ENCODE measurements around the gene CPT1A.
A peak's percentile ranks its signal among the peaks of the same experiment; 100 is the strongest.

Gene CPT1A

DNA sequence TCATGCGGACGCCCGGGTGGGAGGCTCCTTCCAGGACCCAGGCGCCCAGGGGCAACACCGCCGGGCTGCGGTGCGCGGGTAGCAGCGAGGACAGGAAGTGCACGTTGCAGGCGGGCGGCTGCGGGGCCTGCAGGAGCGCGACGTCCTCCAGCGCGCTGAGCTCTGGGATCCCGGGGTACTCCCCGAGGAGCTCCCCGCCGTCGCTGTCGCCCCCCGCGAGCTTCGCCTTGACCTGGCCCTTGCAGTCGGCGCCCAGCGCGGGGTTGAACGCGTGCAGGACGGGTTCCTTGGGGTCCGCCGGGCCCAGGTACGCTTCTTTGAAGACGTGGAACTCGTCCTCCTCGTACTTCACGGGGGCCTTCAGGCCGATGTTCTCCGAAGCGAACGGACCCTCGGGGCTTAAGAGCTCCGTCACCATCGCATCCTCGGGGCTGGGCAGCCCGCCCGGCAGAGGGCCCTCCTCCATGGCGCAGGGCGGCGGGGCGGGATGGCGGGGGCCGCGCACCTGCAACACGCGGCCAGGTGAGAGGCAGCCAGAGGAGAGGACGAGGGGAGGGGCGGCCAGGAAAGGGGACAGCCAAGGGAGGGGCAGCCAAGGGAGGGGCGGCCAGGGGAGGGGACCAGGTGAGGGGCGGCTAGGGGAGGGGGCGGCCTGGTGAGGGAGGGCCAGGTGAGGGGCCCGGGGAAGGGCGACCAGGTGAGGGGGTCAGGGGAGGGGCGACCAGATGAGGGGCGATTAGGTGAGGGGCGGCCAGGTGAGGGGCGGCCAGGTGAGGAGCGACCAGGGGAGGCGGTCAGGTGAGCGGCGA is 91.3 kb downstream of the CPT1A start:
- Mint-ChIP-seq H3K4me3 (peak overlapping the region; percentile 76), H3K27ac (ENCODE audit: low read depth) (no peak overlapping the region), H3K4me1 (peaks cover 9% of the 10 kb centered on the region), H3K9me3 (no peaks in the 10 kb centered on the region), H3K36me3 (ENCODE audit: insufficient read depth) (peaks cover 5% of the 10 kb centered on the region), H3K27me3 (no peaks in the 10 kb centered on the region)
- DNase-seq (ENCODE audit: low spot score in 2 of 2) (no peak), ATAC-seq (replicated peaks; ENCODE audit: extremely low read depth, poor library complexity, severe bottlenecking) (no peak)

DNA sequence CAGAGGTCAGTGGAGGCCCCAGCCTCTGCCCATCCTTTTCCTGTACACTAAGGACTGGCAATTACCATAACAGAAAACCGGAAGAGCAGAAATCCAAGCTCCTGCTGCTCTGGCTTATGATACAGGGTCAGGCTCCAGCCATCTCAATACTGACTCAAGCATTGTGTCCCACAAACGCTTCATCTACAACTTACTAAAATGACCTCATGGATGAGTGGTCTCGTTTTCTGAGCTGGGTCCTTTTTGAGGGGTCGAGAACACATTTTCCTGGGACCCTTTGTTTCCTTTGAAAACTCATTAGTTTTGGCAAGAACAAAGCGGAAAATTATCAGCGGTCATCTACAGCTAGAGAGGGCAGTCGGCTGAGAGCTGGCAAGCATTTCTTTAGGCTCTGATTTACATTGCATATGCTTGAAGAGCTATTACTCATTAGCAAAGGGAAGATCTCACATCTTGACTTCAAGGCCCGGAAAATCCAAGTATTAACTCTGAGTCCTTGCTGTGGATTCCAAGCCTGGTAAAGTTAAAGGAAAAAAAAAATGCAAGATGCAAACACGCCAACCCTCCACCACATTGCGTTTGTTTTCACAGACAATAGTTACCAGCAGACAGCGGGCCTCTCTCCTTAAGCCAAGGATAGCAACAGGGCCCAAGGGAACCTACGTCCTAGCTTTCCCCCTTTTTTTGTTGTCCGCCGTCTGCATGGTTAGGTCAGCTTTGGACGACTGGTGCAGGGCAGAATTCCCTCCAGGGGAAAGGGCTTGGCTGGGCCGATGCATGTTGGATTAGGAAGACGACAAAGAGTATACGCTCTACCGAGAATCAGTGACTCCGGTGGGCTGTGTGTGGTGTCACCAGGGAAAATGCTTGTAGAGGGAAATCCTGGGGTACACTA is 92.2 kb downstream of the CPT1A start:
- DNase-seq (ENCODE audit: low spot score in 2 of 2): no peak
- no peak for ATAC-seq (replicated peaks; ENCODE audit: extremely low read depth, poor library complexity, severe bottlenecking)
- Mint-ChIP-seq H3K36me3 (ENCODE audit: insufficient read depth) (peaks cover 6% of the 10 kb centered on the region), H3K27ac (ENCODE audit: low read depth) (no peak overlapping the region), H3K4me1 (peaks cover 9% of the 10 kb centered on the region), H3K27me3 (no peaks in the 10 kb centered on the region), H3K9me3 (no peaks in the 10 kb centered on the region), H3K4me3 (peak overlapping the region; percentile 76)

DNA sequence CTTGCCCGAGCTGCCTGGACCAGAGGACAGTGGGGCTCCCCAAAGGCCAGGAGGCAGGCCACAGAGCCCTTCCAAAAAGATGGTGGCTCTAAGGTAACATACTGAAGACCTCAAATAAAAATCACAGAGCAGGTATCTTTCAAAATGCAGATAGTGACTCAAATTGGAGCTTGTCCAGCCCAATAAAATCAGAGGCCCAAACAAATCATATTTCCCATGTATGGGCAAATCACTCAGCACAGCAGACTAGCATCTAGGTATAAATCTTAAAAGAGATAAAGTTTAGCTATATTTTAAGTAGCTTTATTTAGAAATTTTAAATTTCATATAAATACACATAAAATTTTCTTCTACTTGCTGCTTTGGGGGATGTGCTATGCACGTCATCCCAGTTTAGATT is 93.7 kb downstream of the CPT1A start:
- Mint-ChIP-seq H3K9me3 (no peaks in the 10 kb centered on the region), H3K4me1 (peaks cover 9% of the 10 kb centered on the region), H3K27me3 (no peaks in the 10 kb centered on the region), H3K27ac (ENCODE audit: low read depth) (no peak overlapping the region), H3K4me3 (no peak overlapping the region), H3K36me3 (ENCODE audit: insufficient read depth) (peaks cover 6% of the 10 kb centered on the region)
- ATAC-seq (replicated peaks; ENCODE audit: extremely low read depth, poor library complexity, severe bottlenecking) (no peak), DNase-seq (ENCODE audit: low spot score in 2 of 2) (no peak)

DNA sequence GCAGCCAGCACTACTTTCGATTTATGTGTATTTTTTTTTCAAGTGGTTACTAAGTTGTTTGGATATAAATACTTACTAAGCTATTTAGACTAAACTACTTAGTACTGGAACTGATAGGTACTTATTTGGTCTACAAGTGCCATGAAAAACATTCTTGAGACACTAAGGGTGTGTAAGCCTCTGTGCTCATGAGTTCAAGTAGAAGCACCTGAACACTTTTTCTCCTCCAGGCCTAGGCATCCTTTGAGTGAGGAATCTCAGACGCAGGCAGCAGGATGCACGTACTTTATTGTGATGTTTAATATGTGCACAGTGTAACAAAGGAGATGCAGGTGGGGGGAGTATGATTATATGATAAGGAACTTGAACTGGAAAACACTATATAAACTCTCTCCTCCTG is 98.2 kb downstream of the CPT1A start:
- ATAC-seq (replicated peaks; ENCODE audit: extremely low read depth, poor library complexity, severe bottlenecking) (no peak), DNase-seq (ENCODE audit: low spot score in 2 of 2) (no peak)
- Mint-ChIP-seq H3K9me3 (no peaks in the 10 kb centered on the region), H3K27ac (ENCODE audit: low read depth) (no peak overlapping the region), H3K36me3 (ENCODE audit: insufficient read depth) (peaks cover 7% of the 10 kb centered on the region), H3K27me3 (no peaks in the 10 kb centered on the region), H3K4me3 (no peak overlapping the region), H3K4me1 (no peaks in the 10 kb centered on the region)

DNA sequence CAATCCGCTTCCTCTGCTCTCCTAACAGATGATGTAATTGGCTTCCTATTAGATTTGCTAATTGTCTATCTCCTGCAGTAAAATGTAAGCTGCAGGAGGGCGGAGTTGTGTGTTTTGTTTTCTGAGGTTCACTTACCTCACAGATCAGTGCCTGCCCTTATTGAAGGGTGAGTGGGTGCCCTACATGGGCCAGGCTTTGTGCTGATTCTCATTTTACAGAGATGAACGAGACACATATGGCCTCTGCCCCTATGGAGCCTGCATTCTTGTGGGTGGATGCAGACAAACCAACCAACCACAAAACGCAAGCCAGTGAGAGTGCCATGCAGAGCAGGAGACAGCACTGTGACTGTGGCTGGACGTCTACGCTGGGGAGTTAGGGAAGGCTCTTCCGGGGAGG is 100.3 kb downstream of the CPT1A start:
- Mint-ChIP-seq H3K27me3 (no peaks in the 10 kb centered on the region), H3K36me3 (ENCODE audit: insufficient read depth) (peaks cover 4% of the 10 kb centered on the region), H3K4me3 (no peak overlapping the region), H3K27ac (ENCODE audit: low read depth) (no peak overlapping the region), H3K4me1 (no peaks in the 10 kb centered on the region), H3K9me3 (no peaks in the 10 kb centered on the region)
- ATAC-seq (replicated peaks; ENCODE audit: extremely low read depth, poor library complexity, severe bottlenecking): no peak
- no peak for DNase-seq (ENCODE audit: low spot score in 2 of 2)

DNA sequence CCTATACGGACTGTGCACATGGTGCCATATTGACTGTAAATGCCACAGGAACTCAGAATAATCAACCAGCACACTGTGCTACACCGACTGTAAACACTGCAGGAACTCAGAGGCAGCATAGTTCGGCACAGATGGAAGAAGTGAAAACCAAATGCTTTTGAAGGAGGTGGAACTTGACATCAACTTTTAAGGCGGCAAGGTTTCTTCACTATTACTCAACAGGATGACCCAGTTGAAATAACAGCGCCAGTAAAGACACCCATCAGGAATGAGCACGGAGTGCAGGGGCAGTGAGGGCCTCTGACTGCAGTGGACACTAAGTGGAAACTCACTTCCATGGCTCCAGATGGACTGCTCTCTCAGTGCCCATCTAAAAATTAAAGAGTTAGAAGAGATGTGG is 106.1 kb downstream of the CPT1A start:
- H3K4me3 Mint-ChIP-seq: no peak overlapping the region
- H3K27ac Mint-ChIP-seq (ENCODE audit: low read depth): no peak overlapping the region
- ATAC-seq (replicated peaks; ENCODE audit: extremely low read depth, poor library complexity, severe bottlenecking) (no peak), DNase-seq (ENCODE audit: low spot score in 2 of 2) (no peak)
- no peaks in the 10 kb centered on the region for H3K9me3 Mint-ChIP-seq
- H3K4me1 Mint-ChIP-seq: no peaks in the 10 kb centered on the region
- peaks cover 2% of the 10 kb centered on the region for H3K36me3 Mint-ChIP-seq (ENCODE audit: insufficient read depth)
- no peaks in the 10 kb centered on the region for H3K27me3 Mint-ChIP-seq

DNA sequence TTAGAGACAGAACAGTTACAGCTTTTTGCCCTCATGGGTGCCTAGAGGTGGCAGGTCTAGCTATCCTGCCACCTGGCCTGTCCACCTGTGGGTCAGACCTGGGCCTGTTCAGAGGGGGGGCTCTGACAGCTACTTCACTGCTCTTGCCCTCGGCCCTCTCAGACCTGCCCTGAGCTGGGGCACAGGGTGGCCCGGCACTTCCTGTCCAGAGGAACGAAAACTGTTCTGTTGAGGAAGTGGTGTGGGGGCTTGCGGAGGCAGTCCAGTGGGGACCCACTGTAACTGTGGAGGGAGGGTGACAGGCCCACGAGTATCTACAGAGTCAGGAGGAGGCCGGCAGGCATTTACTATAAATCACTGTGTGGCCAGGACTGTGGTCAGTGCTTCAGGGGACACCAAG is 106.6 kb downstream of the CPT1A start:
- DNase-seq (ENCODE audit: low spot score in 2 of 2): no peak
- H3K36me3 Mint-ChIP-seq (ENCODE audit: insufficient read depth): peaks cover 1% of the 10 kb centered on the region

DNA sequence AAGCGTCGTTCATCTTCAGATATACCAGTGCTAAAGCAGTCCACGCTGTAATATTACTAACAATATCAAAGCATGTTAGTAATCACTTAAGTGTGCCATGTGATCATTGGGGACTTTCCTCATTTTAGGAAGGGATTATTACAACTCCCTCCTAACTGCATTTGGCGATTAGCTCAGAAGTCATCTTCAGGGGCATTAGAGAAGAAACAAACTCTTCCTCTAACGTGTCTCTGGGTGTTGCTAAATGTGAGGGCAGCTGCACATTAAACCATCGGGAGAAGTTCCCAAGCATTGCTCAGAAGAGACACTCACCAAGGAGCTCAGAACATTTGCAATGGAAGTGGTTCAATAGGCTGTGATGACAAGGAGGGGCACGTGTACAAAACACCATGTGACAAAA is 107.6 kb downstream of the CPT1A start:
- H3K4me1 Mint-ChIP-seq: no peaks in the 10 kb centered on the region
- ATAC-seq (replicated peaks; ENCODE audit: extremely low read depth, poor library complexity, severe bottlenecking) (no peak), DNase-seq (ENCODE audit: low spot score in 2 of 2) (no peak)
- H3K4me3 Mint-ChIP-seq: no peak overlapping the region
- H3K9me3 Mint-ChIP-seq: no peaks in the 10 kb centered on the region
- H3K27me3 Mint-ChIP-seq: no peaks in the 10 kb centered on the region
- H3K27ac Mint-ChIP-seq (ENCODE audit: low read depth): no peak overlapping the region
- no peaks in the 10 kb centered on the region for H3K36me3 Mint-ChIP-seq (ENCODE audit: insufficient read depth)

More for the DNA sequence above, 106.6 kb downstream of the CPT1A start:
- Mint-ChIP-seq H3K9me3 (no peaks in the 10 kb centered on the region), H3K4me1 (no peaks in the 10 kb centered on the region), H3K27me3 (no peaks in the 10 kb centered on the region), H3K27ac (ENCODE audit: low read depth) (no peak overlapping the region), H3K4me3 (no peak overlapping the region)
- no peak for ATAC-seq (replicated peaks; ENCODE audit: extremely low read depth, poor library complexity, severe bottlenecking)

DNA sequence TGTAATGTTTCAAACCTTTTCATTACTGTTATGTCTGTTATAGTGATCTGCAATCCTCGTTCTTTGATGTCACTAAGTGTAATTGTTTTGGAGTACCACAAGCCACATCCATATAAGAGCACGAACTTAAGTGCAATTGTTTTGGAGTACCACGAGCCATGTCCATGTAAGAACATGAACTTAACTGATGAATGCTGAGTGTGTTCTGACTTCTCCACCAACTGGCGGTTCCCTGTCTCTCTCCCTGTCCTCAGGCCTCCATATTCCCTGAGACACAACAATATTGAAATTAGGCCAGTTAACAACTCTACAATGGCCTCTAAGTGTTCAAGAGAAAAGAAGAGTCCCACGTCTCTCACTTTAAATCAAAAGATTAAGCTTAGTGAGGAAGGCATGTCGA is 113.9 kb downstream of the CPT1A start:
- Mint-ChIP-seq H3K4me1 (no peaks in the 10 kb centered on the region), H3K9me3 (no peaks in the 10 kb centered on the region), H3K36me3 (ENCODE audit: insufficient read depth) (no peaks in the 10 kb centered on the region), H3K27ac (ENCODE audit: low read depth) (no peak overlapping the region), H3K27me3 (no peaks in the 10 kb centered on the region), H3K4me3 (no peak overlapping the region)
- DNase-seq (ENCODE audit: low spot score in 2 of 2) (no peak), ATAC-seq (replicated peaks; ENCODE audit: extremely low read depth, poor library complexity, severe bottlenecking) (no peak)

DNA sequence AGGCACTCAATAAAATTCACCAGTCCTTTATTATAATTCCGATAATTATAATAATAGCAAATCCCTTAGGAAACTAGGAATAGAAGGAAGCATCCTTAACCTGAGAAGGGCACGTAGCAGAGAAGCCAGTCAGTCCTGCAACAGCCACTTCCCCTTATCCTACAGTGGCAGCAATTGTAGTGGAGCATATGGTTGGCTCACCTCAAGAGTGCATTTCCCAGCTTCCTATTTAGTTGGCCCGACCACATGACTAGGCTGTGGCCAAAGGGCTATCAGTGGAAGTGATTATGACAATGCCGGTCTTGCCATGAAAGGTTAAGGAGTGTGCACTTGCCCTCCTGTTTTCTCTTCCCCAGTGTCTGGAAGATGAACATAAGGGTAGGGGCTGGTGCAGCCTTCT is 117.4 kb downstream of the CPT1A start:
- no peaks in the 10 kb centered on the region for H3K36me3 Mint-ChIP-seq (ENCODE audit: insufficient read depth)
- H3K27ac Mint-ChIP-seq (ENCODE audit: low read depth): no peak overlapping the region
- DNase-seq (ENCODE audit: low spot score in 2 of 2): no peak
- no peaks in the 10 kb centered on the region for H3K4me1 Mint-ChIP-seq
- no peaks in the 10 kb centered on the region for H3K9me3 Mint-ChIP-seq
- H3K27me3 Mint-ChIP-seq: peaks cover 18% of the 10 kb centered on the region
- no peak for ATAC-seq (replicated peaks; ENCODE audit: extremely low read depth, poor library complexity, severe bottlenecking)
- H3K4me3 Mint-ChIP-seq: no peak overlapping the region

DNA sequence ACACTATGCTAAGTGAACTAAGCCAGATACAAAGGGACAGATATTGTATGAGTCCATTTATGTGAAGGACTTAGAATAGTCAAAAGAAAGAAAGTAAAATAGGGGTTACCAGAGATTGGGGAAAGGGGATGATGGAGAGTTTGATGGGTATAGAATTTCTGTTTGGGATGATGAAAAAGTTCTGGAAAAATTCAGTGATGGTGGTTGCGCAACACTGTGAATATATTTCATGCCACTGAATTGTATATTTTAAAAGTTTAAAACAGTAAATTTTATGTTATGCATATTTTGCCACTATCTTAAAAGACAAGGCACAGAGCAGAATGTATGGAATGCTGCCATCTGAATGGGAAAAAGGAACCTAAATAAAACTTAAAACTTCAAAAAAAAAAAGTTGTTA is 119.6 kb downstream of the CPT1A start:
- no peaks in the 10 kb centered on the region for H3K4me1 Mint-ChIP-seq

DNA sequence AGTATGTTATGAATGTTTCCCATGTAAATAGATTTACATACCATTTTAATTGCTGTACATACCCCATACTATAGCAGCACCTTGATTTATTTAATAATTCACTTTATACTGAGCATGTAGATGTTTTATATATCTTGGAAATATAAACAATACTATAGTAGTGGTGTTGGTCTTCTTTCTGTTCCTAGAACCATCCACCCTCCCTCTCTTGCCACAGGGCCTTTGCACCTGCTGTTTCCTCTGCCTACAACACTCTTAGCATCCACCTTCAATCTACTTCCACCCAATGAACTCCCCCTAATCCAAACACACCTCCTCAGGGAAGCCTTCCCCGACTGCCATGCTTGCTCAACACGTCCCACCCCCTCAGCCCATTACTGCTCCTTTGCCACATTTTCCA is 120.6 kb downstream of the CPT1A start:
- no peak overlapping the region for H3K27ac Mint-ChIP-seq (ENCODE audit: low read depth)

More for the DNA sequence above, 119.6 kb downstream of the CPT1A start:
- Mint-ChIP-seq H3K27ac (ENCODE audit: low read depth) (no peak overlapping the region), H3K36me3 (ENCODE audit: insufficient read depth) (no peaks in the 10 kb centered on the region), H3K4me3 (no peak overlapping the region), H3K27me3 (peaks cover 20% of the 10 kb centered on the region), H3K9me3 (no peaks in the 10 kb centered on the region)
- no peak for DNase-seq (ENCODE audit: low spot score in 2 of 2)
- no peak for ATAC-seq (replicated peaks; ENCODE audit: extremely low read depth, poor library complexity, severe bottlenecking)

More for the DNA sequence above, 120.6 kb downstream of the CPT1A start:
- H3K4me1 Mint-ChIP-seq: no peaks in the 10 kb centered on the region
- H3K36me3 Mint-ChIP-seq (ENCODE audit: insufficient read depth): no peaks in the 10 kb centered on the region
- H3K9me3 Mint-ChIP-seq: no peaks in the 10 kb centered on the region
- H3K27me3 Mint-ChIP-seq: peaks cover 20% of the 10 kb centered on the region
- ATAC-seq (replicated peaks; ENCODE audit: extremely low read depth, poor library complexity, severe bottlenecking) (no peak), DNase-seq (ENCODE audit: low spot score in 2 of 2) (no peak)
- H3K4me3 Mint-ChIP-seq: no peak overlapping the region

All from central memory CD8-positive, alpha-beta T cell (primary cell).